HCEC 1CT (cell line): ENCODE measurements around the gene ANKRD49.

Experiments used
- DNase-seq: peaks from one replicate; pipeline ENCODE4 v3.0.0-alpha.2; 2017

Gene ANKRD49

GRCh38 chr11:94511932-94512781 is 18.4 kb downstream of the ANKRD49 start, which contains the start of gene C11orf97:
Gene C11orf97 (plus strand): TSS chr11:94512461. CDS start chr11:94512529, 68 bp downstream.
- DNase-seq: no peak

GRCh38 chr11:94513091-94513490 is 19.3 kb downstream of the ANKRD49 start:
- no peak for DNase-seq

GRCh38 chr11:94515398-94515797 is 21.6 kb downstream of the ANKRD49 start:
- DNase-seq: no peak

GRCh38 chr11:94516725-94517124 is 22.9 kb downstream of the ANKRD49 start:
- no peak for DNase-seq

- DNase-seq: no peak
Measured at GRCh38 chr11:94518300-94518699, 24.5 kb downstream of the ANKRD49 start.

GRCh38 chr11:94519478-94520084 is 25.8 kb downstream of the ANKRD49 start:
- peak; percentile 47 for DNase-seq

- peak; percentile 9 for DNase-seq
Measured at GRCh38 chr11:94521684-94522083, 27.9 kb downstream of the ANKRD49 start.

- DNase-seq: no peak
Measured at GRCh38 chr11:94524341-94524740, 30.6 kb downstream of the ANKRD49 start.

GRCh38 chr11:94525546-94526324 is 32.0 kb downstream of the ANKRD49 start:
- DNase-seq: peak; percentile 14

GRCh38 chr11:94526645-94527438 is 33.1 kb downstream of the ANKRD49 start:
- DNase-seq: no peak

GRCh38 chr11:94528551-94528950 is 34.8 kb downstream of the ANKRD49 start:
- DNase-seq: no peak

GRCh38 chr11:94532211-94532610 is 38.4 kb downstream of the ANKRD49 start:
- no peak for DNase-seq

- DNase-seq: no peak
Measured at GRCh38 chr11:94533206-94533605, 39.4 kb downstream of the ANKRD49 start.

GRCh38 chr11:94533696-94534630 is 40.2 kb downstream of the ANKRD49 start:
- DNase-seq: no peak

- no peak for DNase-seq
Measured at GRCh38 chr11:94536386-94536785, 42.6 kb downstream of the ANKRD49 start.

- peak; percentile 39 for DNase-seq
Measured at GRCh38 chr11:94537031-94537600, 43.3 kb downstream of the ANKRD49 start.

GRCh38 chr11:94539420-94539819 is 45.6 kb downstream of the ANKRD49 start:
- no peak for DNase-seq

GRCh38 chr11:94543695-94544645 is 50.2 kb downstream of the ANKRD49 start, which contains the start of gene FUT4:
Gene FUT4 (plus strand): TSS chr11:94543921. CDS start chr11:94544134, 213 bp downstream.
- peak; percentile 80 for DNase-seq

GRCh38 chr11:94544646-94545263 is 51.0 kb downstream of the ANKRD49 start:
- no peak for DNase-seq
